Natural killer cell treated with Interleukin-12 subunit alpha and Interleukin-12 subunit beta and Interleukin-15 and Interleukin-18, amount 100 ng/mL, for 72 hours (primary cell): Measurements from ENCODE around the gene CCR3. TPM values are rescaled to one million over a fixed set of nuclear protein-coding genes. Genes with fewer than 3 reads are reported as not detected.
A peak's percentile ranks its signal among the peaks of the same experiment; 100 is the strongest.

Source experiments
- ATAC-seq, 2 donors: fragments of 150-1000 bp; cut with Tn5 transposase in 1 of 2; sonication (Bioruptor Pico), chemical (Tn5 transposase) in 1 of 2; 2 replicates each; pipeline ENCODE4 v1.10.0; 2021
- DNase-seq: peaks from one replicate; pipeline ENCODE4 v3.0.0; 2022; ENCODE audit warnings: low spot score
- H3K27ac Mint-ChIP-seq, 2 donors: 1 replicate in 1 of 2; 2 replicates in 1 of 2; pipeline ENCODE4 v1.8.0; 2022; ENCODE audit warnings: mixed read lengths in 2 of 2, mild to moderate bottlenecking in 1 of 2, moderate library complexity in 1 of 2
- H3K27me3 Mint-ChIP-seq, 2 donors: 1 replicate in 1 of 2; 2 replicates in 1 of 2; pipeline ENCODE4 v1.8.0; 2022; ENCODE audit warnings: mixed read lengths in 2 of 2
- H3K36me3 Mint-ChIP-seq: one replicate; pipeline ENCODE4 v1.8.0; 2022; ENCODE audit warnings: mixed read lengths
- H3K4me1 Mint-ChIP-seq, 2 donors: 1 replicate in 1 of 2; 2 replicates in 1 of 2; pipeline ENCODE4 v1.8.0; 2022; ENCODE audit warnings: low read depth in 2 of 2, mixed read lengths in 2 of 2, mild to moderate bottlenecking in 1 of 2
- H3K4me3 Mint-ChIP-seq: one replicate; pipeline ENCODE4 v1.8.0; 2022; ENCODE audit warnings: mixed read lengths
- H3K9me3 Mint-ChIP-seq: 2 replicates; pipeline ENCODE4 v1.8.0; 2022; ENCODE audit warnings: mixed read lengths
- total RNA-seq, 2 donors: library from RNA; stranded (reverse); gene quantifications; one replicate each; pipeline ENCODE4 v1.2.3, GENCODE V29; 2022

CCR3 gene
- total RNA-seq, 2 donors from 2014 or later: 0.55 to 4.3 TPM

GRCh38 chr3:46270474-46270873, 28.2 kb downstream of the CCR3 start:
- DNase-seq: no peak
- H3K27me3 Mint-ChIP-seq: no peaks in the 10 kb centered on the region
- H3K36me3 Mint-ChIP-seq: peaks cover 10% of the 10 kb centered on the region
- peaks cover 4% of the 10 kb centered on the region for H3K9me3 Mint-ChIP-seq
- peaks cover 62 to 73% of the 10 kb centered on the region in 2 donors for H3K4me1 Mint-ChIP-seq
- ATAC-seq: no peak
- H3K4me3 Mint-ChIP-seq: peak overlapping the region; percentile 44
- H3K27ac Mint-ChIP-seq: peak overlapping the region; percentile 75 to 76

GRCh38 chr3:46271209-46271745, 29.0 kb downstream of the CCR3 start:
- peak overlapping the region; percentile 75 to 76 for H3K27ac Mint-ChIP-seq
- no peak for ATAC-seq
- peaks cover 57 to 71% of the 10 kb centered on the region in 2 donors for H3K4me1 Mint-ChIP-seq
- peaks cover 4% of the 10 kb centered on the region for H3K9me3 Mint-ChIP-seq
- DNase-seq: no peak
- peaks cover 10% of the 10 kb centered on the region for H3K36me3 Mint-ChIP-seq
- H3K4me3 Mint-ChIP-seq: peak overlapping the region; percentile 44
- no peaks in the 10 kb centered on the region for H3K27me3 Mint-ChIP-seq

DNA sequence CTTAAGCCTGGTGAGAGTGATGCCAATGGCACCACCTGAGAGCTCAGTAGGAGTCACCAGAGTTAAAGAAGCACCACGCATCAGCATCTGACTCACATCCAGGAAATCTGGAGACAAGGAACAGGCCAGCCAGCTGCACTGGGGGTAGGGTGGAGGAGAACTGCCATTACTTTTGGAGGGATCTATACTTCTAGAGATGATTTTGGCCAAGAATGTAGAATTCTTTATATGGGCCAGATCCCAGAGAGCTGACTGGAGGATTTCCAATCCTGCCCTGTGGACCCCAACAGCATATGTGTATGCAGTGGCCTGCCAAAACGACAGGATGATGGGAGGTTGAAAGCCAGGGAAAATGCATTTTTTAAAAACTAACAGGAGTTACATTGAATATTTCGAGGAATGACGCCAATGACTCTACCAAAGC, 29.8 kb downstream of the CCR3 start:
- ATAC-seq (no peak), DNase-seq (no peak)
- Mint-ChIP-seq H3K27ac (peak overlapping the region in 1 of 2 donors; percentile 75), H3K9me3 (peaks cover 4% of the 10 kb centered on the region), H3K4me3 (no peak overlapping the region), H3K27me3 (no peaks in the 10 kb centered on the region), H3K4me1 (peaks cover 57 to 71% of the 10 kb centered on the region in 2 donors), H3K36me3 (peaks cover 10% of the 10 kb centered on the region)

GRCh38 chr3:46276497-46277099, 34.3 kb downstream of the CCR3 start:
- no peaks in the 10 kb centered on the region for H3K9me3 Mint-ChIP-seq
- peaks cover 58 to 69% of the 10 kb centered on the region in 2 donors for H3K4me1 Mint-ChIP-seq
- H3K27ac Mint-ChIP-seq: peak overlapping the region; percentile 89 to 94
- peaks cover 10% of the 10 kb centered on the region for H3K36me3 Mint-ChIP-seq
- DNase-seq (peak; percentile 81), ATAC-seq (peak; percentile 75 to 82)
- no peaks in the 10 kb centered on the region for H3K27me3 Mint-ChIP-seq
- peak overlapping the region; percentile 57 for H3K4me3 Mint-ChIP-seq

DNA sequence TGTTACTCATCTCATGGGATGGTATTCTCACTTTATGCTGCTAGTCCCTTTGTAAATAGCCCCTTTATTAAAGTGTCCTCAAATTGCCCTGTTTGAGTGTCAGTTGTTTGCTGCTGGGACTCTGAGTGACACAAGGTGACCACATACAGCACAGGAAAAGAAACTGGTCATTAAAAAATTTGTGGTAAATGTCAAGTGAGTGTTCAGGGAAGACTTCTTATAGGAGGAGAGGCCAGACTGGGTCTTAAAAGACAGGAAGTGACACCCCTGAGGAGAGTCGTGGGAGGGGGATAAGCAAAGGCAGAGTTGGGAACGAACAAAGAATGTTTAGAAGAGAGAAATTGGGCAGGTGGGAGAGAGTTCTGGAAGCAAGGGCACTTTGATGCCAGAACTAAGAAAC, 35.2 kb downstream of the CCR3 start:
- Mint-ChIP-seq H3K27me3 (no peaks in the 10 kb centered on the region), H3K36me3 (peaks cover 10% of the 10 kb centered on the region), H3K27ac (peak overlapping the region; percentile 89 to 94), H3K9me3 (peaks cover 1% of the 10 kb centered on the region), H3K4me3 (peak overlapping the region; percentile 72), H3K4me1 (peaks cover 60 to 69% of the 10 kb centered on the region in 2 donors)
- peak in 1 of 2 donors; percentile 41 for ATAC-seq
- no peak for DNase-seq

- H3K4me1 Mint-ChIP-seq: peaks cover 75 to 85% of the 10 kb centered on the region in 2 donors
- DNase-seq (no peak), ATAC-seq (no peak)
- H3K9me3 Mint-ChIP-seq: peaks cover 3% of the 10 kb centered on the region
- peak overlapping the region; percentile 72 for H3K4me3 Mint-ChIP-seq
- H3K36me3 Mint-ChIP-seq: peaks cover 10% of the 10 kb centered on the region
- peak overlapping the region; percentile 89 to 94 for H3K27ac Mint-ChIP-seq
- no peaks in the 10 kb centered on the region for H3K27me3 Mint-ChIP-seq
Observed at GRCh38 chr3:46278816-46279672, 36.8 kb downstream of the CCR3 start.

DNA sequence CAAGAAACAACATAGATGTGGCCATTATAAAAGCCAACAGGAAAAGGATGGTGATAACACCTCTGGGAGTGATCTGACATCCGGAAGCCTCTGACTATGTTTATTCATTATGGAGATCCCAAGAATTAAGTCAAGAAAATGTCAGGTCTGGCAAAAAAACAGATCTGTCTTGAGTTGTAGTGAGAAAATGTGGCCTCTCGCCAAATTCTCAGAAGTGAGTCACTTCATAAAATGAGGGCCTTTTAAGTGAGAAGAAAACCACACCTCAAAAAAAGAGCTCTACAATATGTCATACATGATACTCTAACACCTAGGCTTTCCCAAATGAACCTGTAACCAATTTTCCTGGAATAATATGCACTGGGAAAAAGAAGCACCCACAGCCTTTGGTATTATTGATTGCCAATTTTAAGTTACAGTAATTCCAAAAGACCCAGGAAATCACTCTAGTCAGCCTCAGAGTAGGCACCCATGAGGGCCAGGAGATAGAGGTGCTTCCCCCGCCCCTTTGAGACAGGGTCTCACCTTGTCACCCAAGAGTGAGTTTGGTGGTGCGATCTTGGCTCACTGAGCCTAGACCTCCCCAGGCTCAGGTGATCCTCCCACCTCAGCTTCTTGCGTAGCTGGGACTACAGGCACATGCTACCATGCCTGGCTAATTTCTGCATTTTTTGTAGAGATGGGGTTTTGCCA, 38.0 kb downstream of the CCR3 start:
- DNase-seq: peak; percentile 82
- Mint-ChIP-seq H3K27ac (peak overlapping the region; percentile 89 to 94), H3K36me3 (peaks cover 10% of the 10 kb centered on the region), H3K9me3 (peaks cover 3% of the 10 kb centered on the region), H3K4me1 (peaks cover 78 to 89% of the 10 kb centered on the region in 2 donors), H3K27me3 (no peaks in the 10 kb centered on the region), H3K4me3 (peak overlapping the region; percentile 72)
- peak; percentile 70 to 85 for ATAC-seq

DNA sequence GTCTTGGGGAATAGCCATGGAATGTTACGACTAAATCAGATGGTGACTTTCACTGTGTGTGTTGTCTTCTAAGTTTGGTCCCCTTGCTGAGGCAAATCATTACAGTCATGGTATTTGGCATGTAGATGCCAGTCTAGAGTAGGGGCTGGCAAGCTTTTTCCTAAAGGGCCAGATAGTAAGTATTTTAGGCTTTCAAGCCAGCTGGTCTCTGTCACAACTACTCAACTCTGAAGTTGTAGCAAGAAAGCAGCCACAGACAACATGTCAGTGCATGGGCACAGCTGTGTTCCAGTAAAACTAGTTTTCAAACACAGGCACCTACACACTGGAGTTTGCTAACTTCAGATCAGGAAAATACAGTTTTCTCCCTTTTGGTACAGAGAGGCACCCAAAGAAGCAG, 39.3 kb downstream of the CCR3 start:
- Mint-ChIP-seq H3K27me3 (no peaks in the 10 kb centered on the region), H3K9me3 (peaks cover 3% of the 10 kb centered on the region), H3K4me3 (peak overlapping the region; percentile 81), H3K4me1 (peaks cover 84 to 91% of the 10 kb centered on the region in 2 donors), H3K27ac (peak overlapping the region; percentile 89 to 94), H3K36me3 (peaks cover 10% of the 10 kb centered on the region)
- DNase-seq (no peak), ATAC-seq (no peak)

DNA sequence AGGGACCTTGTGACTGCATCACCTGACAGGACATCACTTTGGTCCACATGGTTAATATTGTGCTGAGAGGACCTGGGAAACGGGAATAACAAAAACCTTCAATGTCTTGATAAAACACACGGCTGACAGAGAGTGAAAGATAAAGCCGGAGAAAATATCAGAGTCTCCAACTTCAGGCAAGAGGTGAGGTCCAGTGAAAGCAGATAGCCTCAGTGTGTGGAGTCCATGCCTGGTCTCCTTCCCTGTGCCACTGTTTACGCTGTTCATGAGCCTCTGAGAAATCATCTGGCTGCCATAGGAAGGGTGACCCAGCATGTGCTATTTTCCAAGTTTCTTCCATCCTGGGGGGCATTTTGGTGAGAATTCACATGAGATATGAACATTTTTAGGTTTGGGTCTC, 39.8 kb downstream of the CCR3 start:
- Mint-ChIP-seq H3K4me1 (peaks cover 80 to 88% of the 10 kb centered on the region in 2 donors), H3K27ac (peak overlapping the region; percentile 89 to 94), H3K36me3 (peaks cover 10% of the 10 kb centered on the region), H3K4me3 (peak overlapping the region; percentile 81), H3K27me3 (no peaks in the 10 kb centered on the region), H3K9me3 (peaks cover 3% of the 10 kb centered on the region)
- ATAC-seq (no peak), DNase-seq (no peak)

DNA sequence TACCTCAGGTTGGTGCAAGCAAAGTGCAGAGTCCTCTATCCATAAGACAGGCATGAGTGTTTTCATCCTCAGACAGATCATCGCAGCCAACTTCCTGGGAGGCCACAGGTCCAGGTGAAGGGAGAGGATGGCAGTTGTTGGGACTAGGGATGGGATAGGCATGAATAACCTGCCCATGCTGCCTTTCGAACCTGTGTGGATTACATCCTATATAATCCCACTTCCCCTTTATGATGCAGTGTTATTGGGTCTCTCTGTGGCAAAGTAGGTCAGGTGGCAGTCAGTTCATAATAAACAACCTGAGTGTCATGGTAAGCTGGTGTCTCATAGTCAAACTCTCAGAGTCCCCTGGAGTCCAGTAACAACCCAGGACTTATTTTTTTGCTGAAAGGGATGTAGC, 40.4 kb downstream of the CCR3 start:
- peak overlapping the region; percentile 81 for H3K4me3 Mint-ChIP-seq
- peaks cover 3% of the 10 kb centered on the region for H3K9me3 Mint-ChIP-seq
- peaks cover 75 to 88% of the 10 kb centered on the region in 2 donors for H3K4me1 Mint-ChIP-seq
- H3K27me3 Mint-ChIP-seq: no peaks in the 10 kb centered on the region
- no peak for ATAC-seq
- peaks cover 6% of the 10 kb centered on the region for H3K36me3 Mint-ChIP-seq
- H3K27ac Mint-ChIP-seq: peak overlapping the region; percentile 89 to 94
- no peak for DNase-seq

- Mint-ChIP-seq H3K4me3 (peak overlapping the region; percentile 81), H3K36me3 (peaks cover 4% of the 10 kb centered on the region), H3K9me3 (peaks cover 3% of the 10 kb centered on the region), H3K27ac (peak overlapping the region; percentile 89 to 94), H3K27me3 (no peaks in the 10 kb centered on the region), H3K4me1 (peaks cover 67 to 85% of the 10 kb centered on the region in 2 donors)
- ATAC-seq (peak; percentile 50 to 59), DNase-seq (no peak)
Observed at GRCh38 chr3:46283881-46284450, 41.7 kb downstream of the CCR3 start.

GRCh38 chr3:46284981-46285683, 42.9 kb downstream of the CCR3 start:
- ATAC-seq (peak; percentile 74 to 76), DNase-seq (no peak)

More at GRCh38 chr3:46284981-46285683, 42.9 kb downstream of the CCR3 start:
- peaks cover 3% of the 10 kb centered on the region for H3K9me3 Mint-ChIP-seq
- peak overlapping the region; percentile 81 for H3K4me3 Mint-ChIP-seq
- H3K36me3 Mint-ChIP-seq: no peaks in the 10 kb centered on the region
- H3K27me3 Mint-ChIP-seq: no peaks in the 10 kb centered on the region
- H3K27ac Mint-ChIP-seq: peak overlapping the region; percentile 89 to 94
- peaks cover 61 to 84% of the 10 kb centered on the region in 2 donors for H3K4me1 Mint-ChIP-seq
